ENCODE results near the gene STAT2. TPM values are rescaled to one million over a fixed set of nuclear protein-coding genes. Genes with fewer than 3 reads are reported as not detected.

The STAT2 gene
- total and polyA plus RNA-seq, 2 of the 13 experiments (the other 11 are each of a cell fraction or from before 2014, with no cell fraction given), result 43.5 to 84.6 TPM

GRCh38 chr12:56362130-56363059 lies 2.5 kb upstream of the STAT2 start, which contains the start of gene APOF (continued):
- TF ChIP-seq ZNF253 (CRISPR knock-in tag; IDR thresholded peaks at IDR 0.05; ENCODE audit: borderline replicate concordance), result no peak
- peak; percentile 41; the same call in 1 of the 2 replicates for TF ChIP-seq FOSL2 (CRISPR knock-in tag; IDR thresholded peaks at IDR 0.05)
- no peak for TF ChIP-seq ZNF546 (CRISPR knock-in tag; conservative IDR thresholded peaks at IDR 0.05)
- TF ChIP-seq TARDBP (CRISPR knock-in tag; IDR thresholded peaks at IDR 0.05), result peak; percentile 56; the same call in 1 of the 2 replicates
- no peak for TF ChIP-seq CEBPB (IDR thresholded peaks at IDR 0.05; ENCODE audit: borderline replicate concordance, low read depth, low read length)
- TF ChIP-seq RNF2 (conservative IDR thresholded peaks at IDR 0.05; ENCODE audit: low read depth), result no peak
- TF ChIP-seq NFATC3 (CRISPR knock-in tag; IDR thresholded peaks at IDR 0.05), result no peak
- TF ChIP-seq PHF20 (CRISPR knock-in tag; IDR thresholded peaks at IDR 0.05), result no peak
- TF ChIP-seq ZBTB3 (CRISPR knock-in tag; IDR thresholded peaks at IDR 0.05; ENCODE audit: borderline replicate concordance, low read depth), result no peak
- TF ChIP-seq ZNF687 (CRISPR knock-in tag; IDR thresholded peaks at IDR 0.05), result no peak
- TF ChIP-seq MED13 (CRISPR knock-in tag; IDR thresholded peaks at IDR 0.05), result no peak
- no peak for TF ChIP-seq TAF15 (IDR thresholded peaks at IDR 0.05; ENCODE audit: low read depth, low read length, poor library complexity, severe bottlenecking)
- TF ChIP-seq RFXANK (CRISPR knock-in tag; IDR thresholded peaks at IDR 0.05), result no peak
- TF ChIP-seq SMAD3 (CRISPR knock-in tag; IDR thresholded peaks at IDR 0.05), result no peak
- no peak for TF ChIP-seq SMARCC2 (IDR thresholded peaks at IDR 0.05)
- no peak for TF ChIP-seq SNAPC4 (CRISPR knock-in tag; IDR thresholded peaks at IDR 0.05)
- TF ChIP-seq SAP130 (CRISPR knock-in tag; IDR thresholded peaks at IDR 0.05; ENCODE audit: low read depth), result peak; percentile 73
- no peak for TF ChIP-seq SRY (CRISPR knock-in tag; IDR thresholded peaks at IDR 0.05)
- TF ChIP-seq ZBTB20 (CRISPR knock-in tag; IDR thresholded peaks at IDR 0.05; ENCODE audit: borderline replicate concordance, low read depth), result no peak
- 0 out of 2 replicates have a peak, but pooled peaks have one; percentile 27 for TF ChIP-seq ZNF572 (CRISPR knock-in tag; IDR thresholded peaks at IDR 0.05)
- TF ChIP-seq ZNF652 (CRISPR knock-in tag; IDR thresholded peaks at IDR 0.05; ENCODE audit: borderline replicate concordance, low read depth), result 0 out of 2 replicates have a peak, but pooled peaks have one; percentile 9
